A673 (cell line): ENCODE results near the gene KCNK5. TPM values are rescaled to one million over a fixed set of nuclear protein-coding genes. Genes with fewer than 3 reads are reported as not detected.

Experiments used
- BruUV-seq: library from RNA; stranded (reverse); fragments of 400-500 nt; replicated peaks from 2 replicates; lab custom pipeline; 2021; lab: Mats Ljungman, UMichigan
- CTCF ChIA-PET: fragments of 300-600 bp; sonication (Branson Sonifier 250); formaldehyde crosslinking; loops from one replicate; lab custom pipeline; 2022; ENCODE audit warnings: antibody characterized with exemption; lab: Charles Lee
- POLR2A ChIA-PET: fragments of 300-600 bp; sonication (Branson Sonifier 250); formaldehyde crosslinking; loops from one replicate; lab custom pipeline; 2022; ENCODE audit warnings: antibody characterized with exemption; ENCODE audit not compliant: low non-redundant PET; lab: Charles Lee
- DNase-seq: peaks from one replicate; pipeline ENCODE4 v3.0.0-alpha.2; 2015; ENCODE audit warnings: low spot score
- H3K27ac ChIP-seq: fragments of 200-600 bp; sonication (generic); 2 replicates; pipeline ENCODE4 v1.5.1; 2016; ENCODE audit warnings: mixed run types, low read depth, mild to moderate bottlenecking, mixed read lengths, antibody characterized with exemption, low read length; ENCODE audit not compliant: poor library complexity, severe bottlenecking
- H3K27me3 ChIP-seq: fragments of 200-600 bp; sonication (generic); replicated peaks from 2 replicates; pipeline ENCODE4 v1.6.1; 2017; ENCODE audit warnings: mixed run types, low read depth, mild to moderate bottlenecking, mixed read lengths, antibody characterized with exemption, low read length; ENCODE audit not compliant: insufficient read depth, poor library complexity
- H3K36me3 ChIP-seq: fragments of 200-600 bp; sonication (generic); 2 replicates; pipeline ENCODE4 v1.6.1; 2016; ENCODE audit warnings: mixed run types, mild to moderate bottlenecking, mixed read lengths, antibody characterized with exemption, low read length; ENCODE audit not compliant: insufficient read depth, poor library complexity, severe bottlenecking
- H3K4me1 ChIP-seq: fragments of 200-600 bp; sonication (generic); 2 replicates; pipeline ENCODE4 v1.6.1; 2017; ENCODE audit warnings: mixed run types, mild to moderate bottlenecking, mixed read lengths, antibody characterized with exemption, low read length; ENCODE audit not compliant: insufficient read depth, poor library complexity, severe bottlenecking
- H3K4me3 ChIP-seq: fragments of 200-600 bp; sonication (generic); 2 replicates; pipeline ENCODE4 v1.5.1; 2016; ENCODE audit warnings: low read depth, mixed run types, mild to moderate bottlenecking, mixed read lengths, low read length; ENCODE audit not compliant: poor library complexity, severe bottlenecking
- H3K9me3 ChIP-seq: fragments of 200-600 bp; sonication (generic); 2 replicates; pipeline ENCODE4 v1.6.1; 2016; ENCODE audit warnings: mixed run types, low read depth, mild to moderate bottlenecking, mixed read lengths, antibody characterized with exemption, low read length; ENCODE audit not compliant: poor library complexity, severe bottlenecking
- CTCF ChIP-seq: fragments of 300-800, 200-600 bp; sonication (generic); conservative IDR thresholded peaks from 2 replicates; pipeline ENCODE4 v1.5.1; 2017; ENCODE audit warnings: low read depth, mild to moderate bottlenecking, antibody characterized with exemption, low read length, moderate library complexity, mixed read lengths
- EZH2 ChIP-seq: fragments of 200-600 bp; sonication (generic); IDR thresholded peaks from 2 replicates; pipeline ENCODE4 v1.6.1; 2017; ENCODE audit warnings: borderline replicate concordance, low read depth, mild to moderate bottlenecking, mixed read lengths, antibody characterized with exemption, low read length; ENCODE audit not compliant: poor library complexity, severe bottlenecking
- intact Hi-C: fragments of 100-400 bp; cut with micrococcal nuclease; formaldehyde crosslinking; loops from one replicate; pipeline ENCODE4 v1.10.0; 2022; ENCODE audit not compliant: unreplicated experiment
- total RNA-seq: library from RNA; stranded (reverse); gene quantifications from 2 replicates; pipeline ENCODE4 v1.2.3, GENCODE V29; 2021

Gene KCNK5
- total RNA-seq, 1 experiment from 2014 or later, result not detected

DNA sequence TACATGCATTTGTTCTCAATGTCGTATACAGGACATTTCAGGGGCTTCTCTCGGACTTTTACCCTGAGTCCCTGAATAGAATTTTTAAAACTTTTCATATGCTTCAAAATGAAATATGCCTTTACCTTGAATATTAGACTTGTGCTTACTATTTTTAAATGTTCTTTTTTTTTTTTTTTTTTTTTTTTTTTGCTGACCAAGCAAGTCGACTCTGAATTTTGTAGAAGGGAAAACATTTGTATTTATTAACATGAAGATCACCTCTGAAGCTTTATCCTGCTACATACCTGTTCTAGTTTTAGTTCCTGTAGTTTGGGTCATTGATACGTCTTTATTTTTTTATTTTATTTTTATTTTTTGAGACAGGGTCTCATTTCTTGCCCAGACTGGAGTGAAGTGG, 74.6 kb downstream of the KCNK5 start:
- no peaks in the 10 kb centered on the region for H3K36me3 ChIP-seq
- no TSS peak for BruUV-seq
- H3K9me3 ChIP-seq, result no peaks in the 10 kb centered on the region
- intact Hi-C loops, result no loop called here
- no peak for DNase-seq
- POLR2A ChIA-PET, result interaction anchor here (0.6 kb wide), 1 partner anchor 1122 kb away, joined by 14 read pairs; no protein-coding TSS in a partner anchor
- H3K27me3 ChIP-seq, result peaks cover 33% of the 10 kb centered on the region
- TF ChIP-seq CTCF (no peak), EZH2 (no peak)
- no peak overlapping the region for H3K4me3 ChIP-seq
- CTCF ChIA-PET, result no interaction called here
- no peaks in the 10 kb centered on the region for H3K4me1 ChIP-seq
- H3K27ac ChIP-seq, result no peak overlapping the region

GRCh38 chr6:39153766-39154397, 75.4 kb downstream of the KCNK5 start:
- BruUV-seq, result no TSS peak
- no peaks in the 10 kb centered on the region for H3K36me3 ChIP-seq
- no peak for DNase-seq
- no peak for TF ChIP-seq EZH2
- no peak for TF ChIP-seq CTCF
- H3K4me3 ChIP-seq, result no peak overlapping the region
- intact Hi-C loops, result no loop called here
- H3K4me1 ChIP-seq, result no peaks in the 10 kb centered on the region
- CTCF ChIA-PET, result no interaction called here
- H3K9me3 ChIP-seq, result no peaks in the 10 kb centered on the region
- POLR2A ChIA-PET, result no interaction called here
- H3K27ac ChIP-seq, result no peak overlapping the region
- H3K27me3 ChIP-seq, result peaks cover 41% of the 10 kb centered on the region

DNA sequence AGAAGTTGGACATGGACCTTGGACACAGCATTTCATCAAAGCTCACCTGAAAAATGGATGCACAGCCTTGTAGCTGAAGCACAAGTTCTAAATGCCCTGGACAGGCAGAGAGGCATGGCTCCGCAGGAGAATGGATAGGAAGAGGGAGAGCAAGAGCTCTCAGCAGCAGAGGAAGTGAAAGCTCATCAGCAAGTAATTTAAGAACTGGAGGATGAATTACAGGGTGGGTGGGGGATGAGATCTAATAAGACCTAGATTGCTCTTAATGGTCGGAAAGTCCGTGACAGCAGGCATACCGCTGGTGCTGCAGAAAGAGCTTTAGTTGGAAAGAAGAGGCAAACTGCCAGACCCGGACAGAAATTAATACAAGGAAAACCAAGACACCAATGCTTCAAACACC, 77.0 kb downstream of the KCNK5 start:
- ChIA-PET CTCF (no interaction called here), POLR2A (no interaction called here)
- Histone ChIP-seq H3K9me3 (no peaks in the 10 kb centered on the region), H3K27ac (no peak overlapping the region), H3K4me3 (no peak overlapping the region), H3K27me3 (peaks cover 52% of the 10 kb centered on the region), H3K36me3 (no peaks in the 10 kb centered on the region), H3K4me1 (no peaks in the 10 kb centered on the region)
- TF ChIP-seq EZH2 (no peak), CTCF (no peak)
- BruUV-seq, result no TSS peak
- no peak for DNase-seq
- intact Hi-C loops, result no loop called here
